Renal cortex interstitium (tissue), 11 donors: Measurements from ENCODE around the gene LRFN5. TPM values are rescaled to one million over a fixed set of nuclear protein-coding genes. Genes with fewer than 3 reads are reported as not detected.
"Not testable (repeated sequence)": the region's sequence is repeated elsewhere in the genome, so short reads cannot be mapped to it uniquely, and the experiment has no call there.

Experiments
- DNase-seq, 11 donors: peaks; one replicate each; pipeline ENCODE4 v3.0.0-alpha.2; 2013; ENCODE audit warnings: low read depth in 9 of 11, low spot score in 4 of 11; ENCODE audit errors: extremely low read depth in 1 of 11
- polyA plus RNA-seq, 3 donors: library from polyadenylated mRNA; unstranded; fragments of 120-200 nt; gene quantifications; one replicate each; pipeline ENCODE4 v1.2.1, GENCODE V29; 2013; ENCODE audit not compliant: insufficient read length in 3 of 3

LRFN5 gene
- polyA plus RNA-seq, 3 donors = 10.9 to 13.0 (median 13.0) TPM

DNA sequence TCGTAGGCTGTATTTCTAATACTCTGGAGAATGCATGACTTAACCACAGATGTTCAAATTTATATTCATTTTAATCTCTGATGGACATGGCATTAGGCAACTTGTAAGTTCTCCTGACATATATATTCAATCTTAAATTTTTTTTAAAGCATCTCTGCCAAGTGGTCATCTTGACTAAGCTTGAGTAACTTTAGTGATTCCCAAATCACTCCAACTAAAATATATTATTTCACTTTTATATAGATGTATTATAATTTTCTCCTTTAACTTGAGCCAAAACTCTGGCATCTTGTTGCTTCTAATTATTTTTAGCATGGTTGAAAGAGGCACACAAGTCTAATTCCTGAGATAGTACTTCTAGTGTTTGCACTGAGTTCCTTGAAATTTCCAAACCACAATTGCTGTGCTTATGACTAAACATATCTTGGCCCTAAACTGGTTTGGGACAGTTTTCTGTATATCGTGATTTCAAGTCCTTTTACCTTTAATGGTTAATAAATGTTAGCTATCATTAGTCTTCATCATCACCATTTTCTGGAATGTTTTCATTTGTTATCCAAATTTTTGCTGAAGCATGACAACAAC lies 8.4 kb downstream of the LRFN5 start:
- no peak for DNase-seq

DNA sequence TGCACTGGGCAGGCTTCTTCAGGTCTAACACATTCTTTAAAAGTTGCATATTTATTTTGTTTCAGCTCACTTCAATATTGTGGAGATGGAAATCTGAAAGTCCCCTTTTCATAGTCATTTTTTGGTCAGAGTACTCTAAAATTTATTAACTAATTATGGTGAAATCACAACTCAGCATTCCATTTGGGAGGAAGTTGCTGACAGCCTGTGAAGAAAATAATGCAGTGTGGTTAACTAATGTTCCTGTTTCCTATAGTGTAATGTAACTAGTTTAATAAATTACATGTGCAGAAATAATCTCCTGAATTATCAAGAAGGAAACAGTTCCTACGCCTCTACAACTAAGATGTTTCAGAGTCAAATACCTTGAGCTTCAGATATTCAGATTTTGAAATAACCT lies 17.1 kb downstream of the LRFN5 start:
- no peak for DNase-seq

DNA sequence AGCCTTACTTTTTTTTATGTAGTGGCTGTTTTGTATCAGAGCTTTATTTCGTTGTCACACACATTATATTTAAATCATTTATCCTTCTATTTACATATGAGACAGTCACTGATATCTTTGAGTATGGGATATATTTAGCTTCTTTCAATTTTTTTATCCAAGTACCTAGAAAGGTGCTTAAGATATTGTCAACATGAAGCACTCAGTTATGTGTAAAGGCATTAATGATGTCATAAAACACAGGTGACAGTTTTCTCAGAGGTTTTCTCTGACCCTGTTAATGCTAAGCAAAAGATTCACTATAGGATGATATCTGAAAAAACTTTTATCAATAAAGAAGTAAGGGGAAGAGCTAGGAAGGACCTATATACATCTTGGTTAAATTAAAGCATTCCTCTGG lies 23.2 kb downstream of the LRFN5 start:
- no peak for DNase-seq

DNA sequence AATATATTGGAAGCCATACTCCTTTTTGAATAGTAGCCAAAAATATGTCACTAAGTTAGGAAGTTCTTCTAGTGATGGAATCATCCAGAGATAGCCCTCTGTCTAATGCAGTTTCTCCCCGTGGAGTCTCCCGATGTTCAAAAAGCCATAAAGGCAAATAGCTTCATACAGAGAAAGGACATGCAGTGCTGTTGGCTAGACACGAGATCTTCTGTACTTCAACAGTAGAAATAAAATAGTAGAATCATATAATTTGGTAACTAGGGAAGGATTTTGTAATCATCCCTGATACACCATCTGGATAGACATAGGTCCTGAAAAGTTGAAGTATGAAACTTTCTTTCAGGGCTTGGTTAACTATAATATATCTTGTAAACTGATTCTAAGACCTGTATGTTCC lies 27.6 kb downstream of the LRFN5 start:
- no peak for DNase-seq

DNA sequence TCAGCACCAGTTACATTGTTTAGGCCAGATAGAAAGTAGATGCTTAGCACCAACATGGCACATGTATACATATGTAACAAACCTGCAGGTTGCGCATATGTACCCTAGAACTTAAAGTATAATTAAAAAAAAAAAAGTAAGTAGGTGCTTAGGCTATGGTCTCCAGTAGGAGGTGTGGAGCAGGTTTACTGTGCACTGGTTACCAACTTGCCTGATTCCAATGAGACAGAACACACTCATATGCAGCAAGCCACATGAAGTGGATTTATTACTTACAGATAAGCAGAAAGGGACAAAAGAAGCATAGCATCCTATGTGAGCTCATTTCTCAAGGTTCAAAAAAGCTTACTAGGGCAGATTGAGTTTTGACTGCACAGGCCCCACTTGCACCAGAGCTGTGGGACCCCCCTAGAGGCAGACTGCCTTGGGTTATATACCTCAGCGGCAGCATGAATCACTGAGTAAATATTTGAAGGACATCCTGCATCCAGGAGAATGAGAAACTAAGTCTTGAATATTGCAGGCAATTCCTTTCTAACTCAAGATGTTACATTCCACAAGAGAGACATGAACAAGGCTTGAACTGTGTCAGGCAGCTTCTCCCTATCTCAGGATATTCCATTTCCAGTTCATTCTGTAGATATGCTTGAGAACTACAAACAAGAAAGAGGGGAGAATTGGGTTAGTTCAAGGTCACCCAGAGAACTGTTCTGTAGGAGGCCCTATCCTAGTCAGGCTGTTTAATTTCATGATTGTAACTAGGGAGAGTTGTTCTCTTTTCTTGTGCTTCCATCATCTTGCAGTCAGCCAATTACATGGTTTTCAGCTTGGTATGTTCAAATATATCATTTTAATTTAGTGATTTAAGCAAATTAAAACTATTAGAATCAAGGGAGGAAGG lies 30.1 kb downstream of the LRFN5 start:
- no peak for DNase-seq

DNA sequence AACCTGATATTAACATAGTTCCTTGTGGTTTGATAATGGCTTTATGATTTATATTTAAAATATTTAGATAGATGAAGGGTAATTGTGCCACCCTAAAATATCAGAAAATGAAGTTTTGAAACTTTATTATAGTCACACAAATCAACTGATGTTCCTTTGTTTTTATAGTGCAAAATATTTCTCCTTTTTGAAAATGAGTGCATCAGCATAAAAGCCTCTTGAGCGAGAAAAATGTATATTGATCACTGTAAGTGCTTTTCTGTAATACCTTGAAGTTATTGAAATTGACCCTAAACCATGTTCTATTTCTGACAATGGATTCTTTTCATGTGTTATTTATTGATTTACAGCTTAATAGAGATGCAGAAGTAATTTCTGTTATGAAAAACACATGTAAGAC lies 35.0 kb downstream of the LRFN5 start:
- no peak for DNase-seq

DNA sequence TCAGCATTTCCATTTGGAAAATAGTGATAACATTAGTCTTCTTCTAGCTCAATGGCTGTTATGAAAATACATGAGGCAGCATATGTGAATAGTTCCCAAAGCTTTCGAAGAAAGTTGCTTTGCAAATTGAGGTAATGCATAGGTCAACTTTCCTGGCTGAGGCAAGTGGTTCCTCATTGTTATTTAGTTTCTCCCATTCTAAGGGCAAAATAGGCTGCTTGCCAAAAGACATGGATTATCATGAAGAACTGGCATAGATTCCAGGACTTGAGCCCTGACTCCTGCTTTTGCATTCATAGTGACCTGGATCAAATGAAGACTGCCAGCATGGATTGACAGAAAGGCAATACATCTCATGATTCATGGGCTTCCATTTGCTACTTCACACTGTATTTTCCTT lies 35.7 kb downstream of the LRFN5 start:
- no peak for DNase-seq

DNA sequence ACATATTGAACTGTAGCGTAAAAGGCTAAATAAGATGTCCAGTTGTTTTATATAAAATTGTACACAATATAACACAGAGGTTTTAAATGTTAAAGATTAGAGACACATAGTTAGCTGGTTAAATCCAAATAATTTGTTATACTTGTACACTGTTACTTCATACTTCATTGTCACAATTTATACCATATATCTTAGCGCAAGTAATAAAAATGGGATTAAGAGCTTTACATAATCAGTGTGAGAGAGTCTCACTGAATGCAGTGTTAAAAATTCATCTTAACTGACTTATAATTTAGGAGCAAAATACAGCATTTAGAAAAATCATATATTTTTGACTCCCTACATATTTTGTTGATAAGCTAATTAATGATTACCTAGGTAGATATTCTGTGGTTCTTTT lies 36.1 kb downstream of the LRFN5 start:
- DNase-seq = no peak

DNA sequence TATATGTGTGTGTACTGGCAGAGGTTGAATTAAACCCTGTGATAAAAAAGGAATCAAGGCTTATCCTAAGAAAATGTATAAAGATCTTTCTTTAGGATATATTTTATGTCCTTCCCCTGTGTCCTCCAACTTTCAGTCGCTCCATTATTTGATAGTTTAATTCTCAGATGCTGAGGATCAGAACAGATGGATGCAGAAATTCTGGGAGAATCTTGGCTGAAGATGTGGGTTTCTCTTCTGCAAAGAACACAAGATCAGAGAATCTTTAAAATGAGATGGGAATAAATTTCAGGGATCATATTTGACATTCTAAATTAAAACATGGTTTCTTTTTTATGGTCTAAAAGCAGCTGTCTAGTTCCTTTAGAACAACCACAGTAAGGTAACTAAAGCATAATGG lies 37.9 kb downstream of the LRFN5 start:
- no peak for DNase-seq

DNA sequence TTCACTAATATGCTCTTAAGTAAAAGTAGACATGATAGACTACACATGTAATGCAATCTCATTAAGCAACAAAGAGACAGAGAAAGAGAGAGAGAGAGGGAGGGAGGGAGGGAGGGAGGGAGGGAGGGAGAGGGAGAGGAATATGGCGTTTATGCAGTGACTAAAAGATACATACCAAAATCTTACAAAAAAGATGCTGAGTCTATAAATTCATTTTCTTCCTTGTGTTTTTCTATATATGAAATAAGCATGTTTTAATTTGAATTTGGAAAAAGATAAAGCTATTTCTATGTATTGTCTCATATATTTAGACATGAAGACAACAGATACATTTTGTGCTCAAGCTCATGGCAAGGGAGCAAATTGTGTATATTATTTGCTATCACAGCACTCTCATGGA lies 44.1 kb downstream of the LRFN5 start:
- no peak for DNase-seq

DNA sequence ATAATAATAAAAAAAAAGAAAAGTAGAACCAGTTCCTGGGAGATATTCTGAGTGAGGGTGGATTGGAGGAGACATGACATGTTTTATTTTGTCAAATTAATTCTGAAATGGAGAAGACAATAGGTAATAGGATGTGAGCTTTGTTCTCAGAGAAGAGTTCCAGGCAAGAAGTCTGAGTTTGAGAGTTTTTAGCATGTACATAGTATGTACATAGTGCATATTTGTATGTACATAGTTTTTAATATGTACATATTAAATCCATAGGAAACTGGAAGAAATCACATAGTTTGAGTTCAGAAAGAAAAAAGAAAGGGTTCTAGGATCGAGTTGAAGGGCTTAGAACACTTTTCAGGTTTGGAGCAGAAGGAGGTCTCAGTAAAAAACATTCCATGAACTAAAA lies 47.5 kb downstream of the LRFN5 start:
- no peak for DNase-seq

DNA sequence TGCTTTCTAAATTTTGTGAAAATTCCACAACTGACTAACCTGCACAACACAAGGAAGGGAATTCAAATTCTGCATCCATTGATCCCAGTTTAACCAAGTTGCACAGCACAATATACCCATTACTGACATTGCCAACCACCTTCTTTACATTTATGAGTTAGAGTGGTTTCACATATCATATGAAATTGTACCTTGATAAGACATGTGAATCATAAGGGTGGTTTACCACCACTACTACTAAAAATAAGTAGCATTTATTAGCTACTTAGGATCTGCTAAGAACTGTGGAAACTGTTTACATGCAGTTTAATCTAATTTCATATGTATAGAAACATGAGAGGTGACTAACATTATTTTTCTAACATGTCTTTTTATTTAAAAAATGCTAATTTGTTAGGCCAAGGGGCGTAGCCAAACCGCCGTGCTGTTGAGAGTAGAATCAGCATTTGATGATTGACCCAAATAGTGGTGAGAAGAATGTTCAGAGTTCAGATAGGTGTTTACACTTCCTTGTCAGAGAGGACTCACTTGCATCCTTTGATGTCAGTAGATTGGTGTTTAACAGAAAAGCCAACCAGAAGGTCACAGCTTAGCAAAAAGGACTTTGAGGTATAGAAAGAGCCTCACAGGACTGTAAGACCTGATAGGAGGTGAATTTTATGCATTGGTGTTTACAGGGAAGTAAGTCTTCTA lies 56.2 kb downstream of the LRFN5 start:
- DNase-seq = no peak

DNA sequence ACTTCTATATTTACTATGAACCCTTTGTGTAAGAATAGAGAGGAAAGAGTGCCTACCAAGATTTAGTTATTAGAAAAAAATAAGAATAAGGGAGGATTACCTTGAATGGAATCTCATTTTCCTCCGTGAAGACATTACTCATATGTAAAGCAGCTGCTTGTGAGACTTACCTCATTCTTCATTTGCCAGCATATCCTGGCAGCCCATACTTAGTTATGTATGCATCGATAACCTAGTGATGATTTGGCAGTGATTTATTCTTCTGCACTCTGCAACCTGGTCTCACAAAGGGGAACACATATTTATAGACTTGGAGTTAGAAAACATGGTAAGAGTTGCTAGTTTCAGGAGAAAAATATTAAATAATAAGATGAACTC lies 56.8 kb downstream of the LRFN5 start:
- no peak for DNase-seq

DNA sequence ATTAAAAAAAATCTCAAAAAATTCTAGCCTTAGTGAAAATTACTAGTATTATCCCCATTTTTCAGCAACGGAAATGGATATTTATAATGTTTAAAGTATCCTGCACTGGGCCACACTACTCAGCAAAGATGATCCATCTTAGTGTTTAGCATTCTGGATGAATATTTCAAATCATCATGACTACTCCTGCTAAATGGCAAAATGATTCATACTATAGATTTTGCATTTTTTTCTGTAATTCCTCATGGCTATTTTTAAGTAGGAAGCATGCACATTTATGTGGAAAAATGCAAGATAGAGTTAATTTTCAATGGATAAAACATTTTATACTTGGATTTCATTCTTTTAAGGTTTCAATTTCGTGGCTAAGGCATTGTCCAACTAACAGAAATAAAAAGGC lies 59.6 kb downstream of the LRFN5 start:
- no peak for DNase-seq

DNA sequence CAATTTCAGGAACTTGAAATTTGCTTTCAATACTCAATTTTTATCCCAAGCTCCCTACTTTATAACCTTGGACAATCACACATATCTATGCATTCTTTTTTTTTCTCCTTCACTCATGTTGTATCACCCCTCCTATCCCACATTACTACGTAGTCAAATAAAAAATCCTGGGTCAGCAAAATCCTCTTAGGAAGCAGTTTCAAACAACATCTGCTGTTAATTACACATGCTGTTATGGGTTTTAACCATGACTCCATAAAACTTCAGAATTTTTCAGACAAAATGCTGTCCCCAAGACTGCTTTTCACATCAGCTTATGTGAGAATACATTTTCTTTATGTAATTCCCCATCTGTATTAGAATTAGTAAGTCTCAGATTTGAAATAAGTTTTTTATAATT lies 61.7 kb downstream of the LRFN5 start:
- DNase-seq = peak in 2 of 11 donors; percentile 1 to 2

DNA sequence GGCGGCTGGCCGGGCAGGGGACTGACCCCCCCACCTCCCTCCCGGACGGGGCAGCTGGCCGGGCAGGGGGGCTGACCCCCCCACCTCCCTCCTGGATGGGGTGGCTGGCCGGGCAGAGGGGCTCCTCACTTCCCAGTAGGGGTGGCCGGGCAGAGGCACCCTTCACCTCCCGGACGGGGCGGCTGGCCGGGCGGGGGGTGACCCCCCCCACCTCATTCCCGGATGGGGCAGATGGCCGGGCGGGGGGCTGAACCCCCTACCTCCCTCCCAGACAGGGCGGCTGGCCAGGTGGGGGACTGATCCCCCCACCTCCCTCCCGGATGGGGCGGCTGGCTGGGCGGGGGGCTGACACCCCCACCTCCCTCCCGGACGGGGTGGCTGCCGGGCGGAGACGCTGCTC lies 66.9 kb downstream of the LRFN5 start:
- DNase-seq = not testable (repeated sequence)

DNA sequence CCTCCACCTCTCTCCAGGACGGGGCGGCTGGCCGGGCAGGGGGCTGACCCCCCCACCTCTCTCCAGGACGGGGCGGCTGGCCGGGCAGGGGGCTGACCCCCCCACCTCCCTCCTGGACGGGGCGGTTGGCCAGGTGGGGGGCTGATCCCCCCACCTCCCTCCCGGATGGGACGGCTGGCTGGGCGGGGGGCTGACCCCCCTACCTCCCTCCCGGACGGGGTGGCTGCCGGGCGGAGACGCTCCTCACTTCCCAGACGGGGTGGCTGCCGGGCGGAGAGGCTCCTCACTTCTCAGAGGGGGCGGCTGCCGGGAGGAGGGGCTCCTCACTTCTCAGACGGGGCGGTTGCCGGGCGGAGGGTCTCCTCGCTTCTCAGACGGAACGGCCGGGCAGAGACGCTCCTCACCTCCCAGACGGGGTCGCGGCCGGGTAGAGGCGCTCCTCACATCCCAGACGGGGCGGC lies 67.9 kb downstream of the LRFN5 start:
- not testable (repeated sequence) for DNase-seq

DNA sequence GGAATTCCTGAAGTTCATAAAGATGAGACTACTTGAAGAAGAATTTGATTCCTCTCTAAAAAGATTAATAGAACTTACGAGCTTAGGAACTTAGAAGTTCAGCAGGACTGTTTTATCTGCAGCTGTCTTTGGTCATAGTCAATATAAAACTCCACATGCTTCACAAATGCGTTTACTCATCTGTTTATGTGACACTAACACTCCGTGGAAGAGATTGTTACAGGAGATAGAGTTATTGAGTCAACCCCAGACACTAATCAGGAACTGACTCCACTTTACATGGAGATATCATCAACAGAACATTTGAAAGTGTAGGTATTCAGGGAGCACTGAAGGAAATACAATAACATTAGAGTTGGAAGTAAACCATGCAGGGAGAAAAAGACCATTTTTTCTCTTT lies 92.8 kb downstream of the LRFN5 start:
- no peak for DNase-seq

DNA sequence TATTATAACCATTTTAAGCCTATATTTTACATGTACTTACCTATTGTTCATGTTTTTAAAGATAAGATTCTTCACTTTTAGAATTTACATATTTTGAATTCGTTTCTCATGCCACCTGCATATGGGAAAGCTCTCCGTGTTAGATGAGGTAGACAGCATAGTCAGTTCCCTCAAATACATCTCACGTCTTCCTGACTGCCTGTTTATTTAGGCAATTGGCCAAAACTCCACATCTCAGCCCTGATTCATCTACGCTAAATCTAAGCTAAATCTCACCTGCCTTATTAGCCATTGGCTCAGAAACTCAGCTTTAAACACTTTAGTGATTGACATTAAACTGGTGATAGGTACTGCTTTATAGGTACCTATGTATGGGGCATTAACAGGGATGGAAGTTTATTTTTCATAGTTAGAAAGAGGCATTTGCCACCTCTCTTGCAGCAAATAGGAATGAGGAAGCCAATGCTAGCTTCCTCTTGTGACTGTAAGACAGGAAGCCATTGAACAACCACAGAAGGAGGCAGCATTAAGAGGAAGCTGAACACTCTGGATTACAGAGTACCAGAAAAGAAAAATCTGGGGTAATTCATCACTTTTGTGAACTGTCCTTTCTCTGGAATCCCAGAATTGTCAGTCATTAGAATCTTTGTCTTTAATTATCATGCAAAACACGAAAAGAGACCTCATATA lies 111.9 kb downstream of the LRFN5 start:
- DNase-seq = no peak

DNA sequence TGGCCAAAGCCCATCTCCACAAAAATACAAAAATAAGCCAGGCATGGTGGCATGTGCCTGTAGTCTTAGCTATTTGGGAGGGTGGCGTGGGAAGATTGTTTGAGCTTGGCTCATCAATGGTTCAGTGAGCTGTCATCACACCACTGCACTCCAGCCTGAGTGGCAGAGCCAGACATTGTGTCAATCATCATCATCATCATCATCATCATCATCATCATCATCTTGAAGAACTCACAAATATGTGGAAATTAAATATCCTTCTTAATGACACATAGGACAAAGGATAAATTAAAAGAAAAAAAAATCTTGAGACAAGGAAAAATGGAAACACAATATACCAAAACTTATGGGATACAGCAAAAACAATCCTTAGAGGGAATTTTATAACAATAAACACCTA lies 132.5 kb downstream of the LRFN5 start:
- no peak for DNase-seq
